GM23248 (cell line): Measurements from ENCODE around the gene SEBOX. TPM values are rescaled to one million over a fixed set of nuclear protein-coding genes. Genes with fewer than 3 reads are reported as not detected.
A peak's percentile ranks its signal among the peaks of the same experiment; 100 is the strongest.

Source experiments
- DNase-seq: peaks from one replicate; pipeline ENCODE4 v3.0.0-alpha.2; 2015
- H2AFZ ChIP-seq: fragments of 200-600 bp; sonication (generic); 2 replicates; pipeline ENCODE4 v1.6.1; 2016; ENCODE audit warnings: antibody characterized with exemption
- H3F3A ChIP-seq: fragments of 200-600 bp; sonication (generic); 2 replicates; pipeline ENCODE4 v1.6.1; 2016; ENCODE audit warnings: mild to moderate bottlenecking, antibody characterized with exemption, mixed run types; ENCODE audit not compliant: insufficient read depth
- H3K27ac ChIP-seq: fragments of 200-600 bp; sonication (generic); 2 replicates; pipeline ENCODE4 v1.5.1; 2016; ENCODE audit warnings: mild to moderate bottlenecking
- H3K27me3 ChIP-seq: fragments of 200-600 bp; sonication (generic); replicated peaks from 2 replicates; pipeline ENCODE4 v1.6.1; 2016; ENCODE audit warnings: mild to moderate bottlenecking; ENCODE audit not compliant: insufficient read depth
- H3K36me3 ChIP-seq: fragments of 200-600 bp; sonication (generic); 2 replicates; pipeline ENCODE4 v1.6.1; 2016; ENCODE audit warnings: low read depth, mild to moderate bottlenecking
- H3K4me1 ChIP-seq: fragments of 200-600 bp; sonication (generic); 2 replicates; pipeline ENCODE4 v1.6.1; 2016; ENCODE audit warnings: mild to moderate bottlenecking; ENCODE audit not compliant: insufficient read depth
- H3K4me2 ChIP-seq: fragments of 200-600 bp; sonication (generic); one replicate; pipeline ENCODE4 v1.6.1; 2016; ENCODE audit warnings: mild to moderate bottlenecking; ENCODE audit not compliant: unreplicated experiment
- H3K4me3 ChIP-seq: fragments of 200-600 bp; sonication (generic); 2 replicates; pipeline ENCODE4 v1.5.1; 2016; ENCODE audit warnings: mild to moderate bottlenecking
- H3K79me2 ChIP-seq: fragments of 200-600 bp; sonication (generic); 2 replicates; pipeline ENCODE4 v1.6.1; 2016; ENCODE audit warnings: mild to moderate bottlenecking; ENCODE audit not compliant: insufficient read depth
- H3K9ac ChIP-seq: fragments of 200-600 bp; sonication (generic); 2 replicates; pipeline ENCODE4 v1.6.1; 2016; ENCODE audit warnings: mild to moderate bottlenecking
- H3K9me2 ChIP-seq: fragments of 200-600 bp; sonication (generic); 2 replicates; pipeline ENCODE4 v1.6.1; 2016; ENCODE audit warnings: mixed run types, mild to moderate bottlenecking, moderate library complexity; ENCODE audit not compliant: insufficient read depth
- H3K9me3 ChIP-seq: fragments of 200-600 bp; sonication (generic); one replicate; pipeline ENCODE4 v1.6.1; 2017; ENCODE audit warnings: low read depth
- H4K20me1 ChIP-seq: fragments of 200-600 bp; sonication (generic); 2 replicates; pipeline ENCODE4 v1.6.0; 2016; ENCODE audit not compliant: insufficient read depth
- EZH2 ChIP-seq: fragments of 200-600 bp; sonication (generic); IDR thresholded peaks from 2 replicates; pipeline ENCODE4 v1.6.1; 2018; ENCODE audit warnings: antibody characterized with exemption, mild to moderate bottlenecking; ENCODE audit not compliant: insufficient read depth, poor library complexity, severe bottlenecking
- EZH2phosphoT487 ChIP-seq: fragments of 200-600 bp; sonication (generic); IDR thresholded peaks from 2 replicates; pipeline ENCODE4 v1.6.1; 2018; ENCODE audit warnings: antibody characterized with exemption, moderate library complexity, mild to moderate bottlenecking, low read depth; ENCODE audit not compliant: insufficient read depth
- WGBS, 2 experiments: methylation state at CpG; one replicate each; pipeline ENCODE4 v1.1.6; 2015 to 2017; ENCODE audit warnings: low lambda C conversion rate in 2 of 2, low coverage in 1 of 2; ENCODE audit errors: missing lambda C conversion rate in 2 of 2; 5-methylcytosine and 5-hydroxymethylcytosine counted together
- in situ Hi-C: fragments of 300-500 bp; cut with MboI; formaldehyde crosslinking; loops from 2 replicates; pipeline ENCODE4 v1.15.0; 2020
- polyA plus RNA-seq: library from polyadenylated mRNA; unstranded; fragments of >200 nt; fragmentation: Nextera tagmentation; extraction: Ambion mirVana; gene quantifications from 2 replicates; pipeline ENCODE4 v1.2.1, GENCODE V29; 2016
- total RNA-seq: library from RNA; depleted of rRNA; stranded (reverse); fragments of >200 nt; shearing (Covaris generic); gene quantifications from 2 replicates; pipeline ENCODE4 v1.2.3, GENCODE V29; 2014

Gene SEBOX
- total and polyA plus RNA-seq, 2 experiments from 2014 or later = not detected

GRCh38 chr17:28324267-28324745 is 40.7 kb downstream of the SEBOX start:
- 84% methylated on average over 5 of the region's 5 CpGs for WGBS, 2 experiments
- Histone ChIP-seq H3K27ac (no peak overlapping the region), H3K79me2 (peaks cover 9% of the 10 kb centered on the region; the same call in 1 of the 2 replicates), H3K4me2 (no peak overlapping the region), H3K4me3 (no peak overlapping the region), H3K9me2 (no peaks in the 10 kb centered on the region), H3K9ac (no peak overlapping the region), H2AFZ (no peak overlapping the region), H3K27me3 (no peaks in the 10 kb centered on the region), H3K36me3 (peaks cover 9% of the 10 kb centered on the region; the same call in 1 of the 2 replicates), H3K4me1 (0 out of 2 replicates have a peak, but pooled peaks cover 7% of the 10 kb centered on the region), H3K9me3 (no peaks in the 10 kb centered on the region), H4K20me1 (no peaks in the 10 kb centered on the region), H3F3A (peaks cover 14% of the 10 kb centered on the region; the same call in 1 of the 2 replicates)
- TF ChIP-seq EZH2 (no peak), EZH2phosphoT487 (no peak)
- no peak for DNase-seq
- in situ Hi-C loops = no loop called here

DNA sequence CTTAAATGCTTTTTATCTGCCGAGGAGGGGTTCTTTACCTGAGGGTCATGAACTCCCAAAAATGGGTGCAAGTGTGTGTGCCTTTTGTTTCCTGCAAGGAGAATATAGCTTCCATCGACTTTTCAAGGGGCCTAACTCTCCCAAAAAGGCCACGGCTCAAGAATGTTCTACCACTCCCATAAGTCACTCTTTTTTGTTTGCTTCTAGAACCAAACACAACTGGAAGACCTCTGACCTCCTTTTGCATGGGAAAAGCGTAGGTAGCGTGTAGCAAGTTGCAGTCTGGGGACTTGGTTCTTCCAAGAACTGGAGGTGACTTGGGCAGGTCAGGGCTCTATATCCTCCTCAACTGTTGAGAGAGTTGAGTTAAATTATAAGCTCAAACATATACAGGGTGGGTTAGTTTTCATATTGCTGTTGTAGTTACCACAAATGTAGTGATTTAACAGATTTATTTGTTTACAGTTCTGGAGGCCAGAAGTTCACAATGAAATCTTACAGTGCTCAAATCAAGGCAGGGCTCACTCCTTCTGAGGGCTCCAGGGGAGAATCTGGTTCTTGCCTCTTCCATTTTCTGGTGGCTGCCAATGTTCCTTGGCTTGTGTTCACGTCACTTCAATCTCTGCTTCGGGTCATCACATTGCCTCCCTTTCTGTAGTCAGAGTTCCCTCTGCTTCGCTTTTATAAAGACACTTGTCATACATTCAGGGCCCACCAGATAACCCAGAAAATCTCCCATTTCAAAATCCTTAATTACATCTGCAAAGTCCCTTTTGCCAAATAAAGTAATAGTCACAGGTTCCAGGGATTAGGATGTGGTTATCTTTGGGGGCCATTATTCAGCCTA is 44.6 kb downstream of the SEBOX start:
- Histone ChIP-seq H3K9me2 (no peaks in the 10 kb centered on the region), H3K4me1 (peaks cover 13% of the 10 kb centered on the region; the same call in 1 of the 2 replicates), H2AFZ (peak overlapping the region; percentile 92), H3K9ac (peak overlapping the region; percentile 80), H3K4me2 (peak overlapping the region; percentile 92), H3K79me2 (0 out of 2 replicates have a peak, but pooled peaks cover 5% of the 10 kb centered on the region), H3K27me3 (no peaks in the 10 kb centered on the region), H3K36me3 (no peaks in the 10 kb centered on the region), H3F3A (no peaks in the 10 kb centered on the region), H3K4me3 (peak overlapping the region; percentile 84), H3K27ac (no peak overlapping the region), H3K9me3 (no peaks in the 10 kb centered on the region), H4K20me1 (no peaks in the 10 kb centered on the region)
- in situ Hi-C loops = no loop called here
- WGBS, 2 experiments = 65% methylated on average over 8 of the region's 8 CpGs
- DNase-seq = no peak
- no peak for TF ChIP-seq EZH2
- TF ChIP-seq EZH2phosphoT487 = no peak

DNA sequence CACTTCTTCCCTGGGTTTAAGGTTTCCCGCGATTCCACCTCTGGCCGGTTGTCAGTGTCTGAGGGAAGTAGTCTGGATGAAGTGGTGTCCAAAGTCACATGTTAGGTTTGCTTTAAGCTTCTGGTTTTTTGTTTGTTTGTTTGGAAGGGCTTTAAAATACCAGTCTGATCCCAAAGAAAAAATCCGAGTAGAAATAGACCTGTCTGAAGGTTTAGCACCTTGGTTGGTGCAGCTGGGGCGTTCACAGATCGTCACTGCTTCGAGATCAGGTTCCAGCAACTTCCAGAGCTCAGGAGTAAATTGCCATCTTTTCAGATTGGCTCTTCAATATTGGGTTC is 45.4 kb downstream of the SEBOX start:
- H3K27ac ChIP-seq = peak overlapping the region; percentile 26; the same call in 1 of the 2 replicates

GRCh38 chr17:28318759-28319597 is 46.0 kb downstream of the SEBOX start, which contains the start of gene TMEM97:
Gene TMEM97 (plus strand): TSS chr17:28319200. CDS start chr17:28319240, 40 bp downstream.
- peak; percentile 99 for DNase-seq
- Histone ChIP-seq H3K9me3 (no peaks in the 10 kb centered on the region), H3K4me3 (peak within 1 kb of the TSS; percentile 84), H4K20me1 (no peaks in the 10 kb centered on the region), H3K9me2 (no peaks in the 10 kb centered on the region), H3K27me3 (no peaks in the 10 kb centered on the region), H3K27ac (peak within 1 kb of the TSS; percentile 26; the same call in 1 of the 2 replicates), H3K36me3 (no peaks in the 10 kb centered on the region), H2AFZ (peak within 1 kb of the TSS; percentile 92), H3K9ac (peak within 1 kb of the TSS; percentile 80), H3K4me1 (peaks cover 13% of the 10 kb centered on the region; the same call in 1 of the 2 replicates), H3K79me2 (0 out of 2 replicates have a peak, but pooled peaks cover 5% of the 10 kb centered on the region), H3K4me2 (peak within 1 kb of the TSS; percentile 92), H3F3A (no peaks in the 10 kb centered on the region)
- no peak for TF ChIP-seq EZH2
- TF ChIP-seq EZH2phosphoT487 = no peak
- 0 to 1% methylated on average over 70 of the region's 72 CpGs for WGBS, 2 experiments
- in situ Hi-C loops = no loop called here

More for the DNA sequence above, 45.4 kb downstream of the SEBOX start:
- WGBS, 2 experiments = 1 to 5% methylated on average over 7 of the region's 7 CpGs
- TF ChIP-seq EZH2phosphoT487 = no peak
- TF ChIP-seq EZH2 = no peak
- no peaks in the 10 kb centered on the region for H3K9me3 ChIP-seq
- H3K27me3 ChIP-seq = no peaks in the 10 kb centered on the region
- H3K9me2 ChIP-seq = no peaks in the 10 kb centered on the region
- no peaks in the 10 kb centered on the region for H3K36me3 ChIP-seq
- H2AFZ ChIP-seq = peak overlapping the region; percentile 92
- H3K4me3 ChIP-seq = peak overlapping the region; percentile 84
- in situ Hi-C loops = no loop called here
- no peaks in the 10 kb centered on the region for H4K20me1 ChIP-seq
- H3F3A ChIP-seq = no peaks in the 10 kb centered on the region
- H3K79me2 ChIP-seq = 0 out of 2 replicates have a peak, but pooled peaks cover 5% of the 10 kb centered on the region
- no peak for DNase-seq
- H3K9ac ChIP-seq = peak overlapping the region; percentile 80
- H3K4me1 ChIP-seq = peaks cover 13% of the 10 kb centered on the region; the same call in 1 of the 2 replicates
- H3K4me2 ChIP-seq = peak overlapping the region; percentile 92
